Measurements from ENCODE around the gene VPS4A.
"Not testable (repeated sequence)": the region's sequence is repeated elsewhere in the genome, so short reads cannot be mapped to it uniquely, and the experiment has no call there.

VPS4A gene

GRCh38 chr16:69328854-69329316 is 17.7 kb downstream of the VPS4A start:
- no peak for DNase-seq

- no peak for DNase-seq
Measured at GRCh38 chr16:69329369-69330285, 18.5 kb downstream of the VPS4A start.

GRCh38 chr16:69330286-69331109 is 19.3 kb downstream of the VPS4A start, which contains the start of gene PDF:
TSS of gene PDF (minus strand) at chr16:69330588. CDS start at chr16:69330570, 18 bp downstream.
- peak; percentile 90 for DNase-seq

DNA sequence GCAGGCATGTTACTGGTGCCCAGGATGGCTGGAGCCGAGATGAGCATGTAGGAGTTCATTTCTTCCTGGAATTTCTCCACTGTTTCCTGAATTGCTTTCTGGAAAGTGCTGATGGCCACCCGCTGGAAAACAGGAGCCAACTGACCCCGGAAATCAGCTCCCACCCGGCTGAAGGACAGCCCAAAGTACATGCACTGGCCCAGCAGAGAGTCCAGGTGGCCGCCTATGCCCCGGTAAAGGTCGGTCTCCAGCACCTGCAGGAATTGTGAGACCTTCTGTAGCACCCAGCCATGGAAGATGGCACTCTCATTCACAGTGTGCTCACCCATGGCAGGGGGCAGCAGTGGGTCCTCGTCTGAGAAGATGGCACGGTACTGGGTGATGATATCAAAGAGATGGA is 23.5 kb downstream of the VPS4A start:
- DNase-seq, result no peak

DNA sequence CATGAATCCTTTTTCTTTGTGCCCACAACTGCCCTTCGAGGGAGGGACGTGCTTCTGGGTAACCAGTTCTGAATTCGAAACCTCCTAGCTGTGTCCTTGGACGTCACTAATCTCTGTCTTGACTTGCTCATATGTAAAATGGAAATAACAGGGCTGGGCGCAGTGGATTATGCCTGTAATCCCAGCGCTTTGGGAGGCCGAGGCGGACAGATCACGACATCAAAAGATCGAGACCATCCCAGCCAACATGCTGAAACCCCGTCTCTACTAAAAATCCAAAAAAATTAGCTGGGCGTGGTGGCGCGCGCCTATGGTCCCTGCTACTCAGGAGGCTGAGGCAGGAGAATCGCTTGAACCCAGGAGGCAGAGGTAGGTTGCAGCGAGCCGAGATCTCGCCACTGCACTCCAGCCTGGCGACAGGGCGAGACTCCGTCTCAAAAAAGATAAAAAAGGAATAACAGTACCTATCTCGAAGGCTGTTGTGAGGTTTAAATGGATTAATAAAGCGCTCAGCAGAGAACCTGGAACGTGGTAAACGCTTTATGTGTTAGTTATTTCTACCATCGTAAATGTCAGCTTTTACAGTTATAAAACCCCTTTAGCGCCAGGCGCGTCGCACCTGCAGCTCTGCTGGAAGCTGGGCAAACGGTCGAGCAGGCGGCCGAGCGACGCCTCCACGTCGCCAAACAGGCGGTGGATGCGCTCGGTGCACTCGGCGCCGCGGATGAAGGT is 27.6 kb downstream of the VPS4A start:
- no peak for DNase-seq

DNA sequence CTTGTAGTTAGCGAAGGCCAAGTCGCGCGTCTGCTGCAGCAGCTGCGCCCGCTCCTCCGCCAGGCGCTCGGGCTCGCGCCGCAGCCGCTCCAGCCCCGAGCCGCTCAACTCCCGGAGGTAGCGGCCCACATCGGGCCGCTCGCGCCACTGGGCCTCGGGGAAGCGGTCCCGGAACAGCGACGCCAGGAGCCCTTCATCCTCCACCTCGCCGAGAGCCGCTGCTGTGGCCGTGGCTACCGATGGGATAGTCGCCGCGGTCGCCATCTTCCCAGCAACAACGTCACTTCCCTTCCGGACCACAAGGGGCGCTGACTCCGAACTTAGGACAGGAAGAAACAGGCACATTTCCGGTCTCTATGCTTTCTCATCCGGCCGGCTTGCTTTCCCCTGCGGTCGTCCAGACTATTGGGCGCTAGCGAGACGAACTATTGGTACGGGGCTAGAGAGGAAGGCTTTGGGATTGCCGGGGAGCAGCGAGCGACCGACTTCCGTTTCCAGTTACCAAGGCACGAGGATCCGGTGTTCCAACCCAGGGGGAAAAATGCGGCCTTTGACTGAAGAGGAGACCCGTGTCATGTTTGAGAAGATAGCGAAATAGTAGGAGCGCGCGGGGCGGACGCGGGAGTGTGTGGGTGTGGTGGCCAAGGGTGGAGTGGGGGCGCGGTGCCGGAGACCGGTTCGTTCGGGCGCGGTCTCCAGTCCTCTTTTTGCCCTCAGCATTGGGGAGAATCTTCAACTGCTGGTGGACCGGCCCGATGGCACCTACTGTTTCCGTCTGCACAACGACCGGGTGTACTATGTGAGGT is 28.3 kb downstream of the VPS4A start, which contains the start of the genes COG8 and NIP7:
Gene COG8, minus strand, starts transcription at position 276 of the 806 bp plus-strand sequence. Its CDS starts 12 bp downstream, at position 264.
Gene NIP7, plus strand, starts transcription at position 484 of the 806 bp plus-strand sequence. Its CDS starts 58 bp downstream, at position 542.
- DNase-seq, result peak; percentile 87

- DNase-seq, result no peak
Measured at GRCh38 chr16:69340095-69340644, 29.0 kb downstream of the VPS4A start.

DNA sequence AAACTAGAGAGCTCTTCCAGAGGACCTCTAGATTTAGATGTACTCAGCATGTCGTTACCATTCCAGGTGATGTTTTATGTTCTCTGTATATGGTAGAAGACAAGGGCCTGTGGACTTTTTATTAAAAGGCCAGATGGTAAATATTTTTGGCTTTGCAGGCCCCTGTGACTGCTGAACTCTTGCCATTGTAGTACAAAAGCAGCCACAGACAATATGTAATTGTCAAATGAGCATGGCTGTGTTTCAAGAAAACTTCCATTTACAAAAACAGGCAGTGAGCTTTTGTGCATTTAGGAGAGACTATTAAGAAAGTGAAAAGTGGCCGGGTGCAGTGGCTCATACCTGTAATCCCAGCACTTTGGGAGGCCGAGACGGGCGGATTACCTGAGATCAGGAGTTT is 33.0 kb downstream of the VPS4A start:
- DNase-seq, result no peak

GRCh38 chr16:69345923-69346322 is 34.8 kb downstream of the VPS4A start:
- no peak for DNase-seq

DNA sequence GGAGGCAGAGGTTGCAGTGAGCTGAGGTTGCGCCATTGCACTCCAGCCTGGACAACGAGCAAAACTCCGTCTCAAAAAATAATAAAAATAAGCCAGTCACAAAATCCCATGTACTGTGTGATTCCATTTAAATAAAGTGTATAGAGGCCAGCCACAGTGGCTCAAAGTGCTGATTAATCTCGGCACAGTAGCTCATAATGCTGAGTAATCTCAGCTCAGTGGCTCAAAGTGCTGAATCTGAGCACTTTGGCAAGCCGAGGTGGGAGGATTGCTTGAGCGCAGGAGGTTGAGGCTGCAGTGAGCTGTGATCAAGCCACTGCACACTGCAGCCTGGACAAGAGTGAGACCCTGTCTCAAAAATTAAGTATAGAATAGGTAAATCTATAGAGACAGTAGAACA is 35.5 kb downstream of the VPS4A start:
- no peak for DNase-seq

DNA sequence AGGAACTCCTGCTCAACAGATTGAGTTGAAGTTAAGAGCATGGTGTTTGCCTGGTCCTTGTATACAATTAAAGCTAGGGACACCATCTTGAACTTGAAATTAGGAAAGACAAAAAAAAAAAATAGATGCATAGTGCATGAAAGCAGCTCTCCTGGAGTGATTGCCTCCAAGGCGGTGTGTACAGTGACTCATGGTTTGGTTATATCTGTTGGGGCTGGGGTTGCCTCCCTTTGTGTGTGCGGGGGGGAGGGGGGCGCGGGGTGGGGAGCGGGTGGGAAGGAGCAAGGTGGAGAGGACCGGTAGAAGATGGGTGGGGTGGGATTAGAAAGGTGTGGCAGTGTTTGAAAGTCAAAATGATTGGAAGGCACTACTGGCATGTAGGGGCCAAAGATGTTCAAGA is 37.1 kb downstream of the VPS4A start:
- no peak for DNase-seq

DNA sequence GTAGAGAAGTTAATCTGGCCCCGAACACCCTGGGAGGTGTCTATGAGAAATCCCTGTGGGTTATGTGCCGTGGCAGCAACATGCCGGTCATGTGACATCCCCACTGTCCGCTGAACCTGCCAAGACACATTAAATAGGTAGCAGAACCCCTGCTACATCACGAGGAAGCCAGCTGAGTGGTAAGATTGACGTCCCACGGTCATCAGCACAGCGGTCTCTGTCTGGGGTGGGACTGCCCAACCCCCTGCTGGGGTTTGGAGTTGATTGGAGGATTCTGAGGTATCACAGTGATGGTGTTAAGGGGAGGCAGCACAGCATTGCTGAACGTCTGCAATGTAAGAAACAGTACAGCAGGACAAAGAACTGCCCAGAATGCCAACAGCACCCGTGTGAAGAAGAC is 38.4 kb downstream of the VPS4A start:
- DNase-seq, result no peak

- no peak for DNase-seq
Measured at GRCh38 chr16:69350536-69351133, 39.5 kb downstream of the VPS4A start.

GRCh38 chr16:69351309-69352027 is 40.3 kb downstream of the VPS4A start, which contains the start of gene TMED6:
TSS of gene TMED6 (minus strand) at chr16:69351786. CDS start at chr16:69351753, 33 bp downstream.
- no peak for DNase-seq

DNA sequence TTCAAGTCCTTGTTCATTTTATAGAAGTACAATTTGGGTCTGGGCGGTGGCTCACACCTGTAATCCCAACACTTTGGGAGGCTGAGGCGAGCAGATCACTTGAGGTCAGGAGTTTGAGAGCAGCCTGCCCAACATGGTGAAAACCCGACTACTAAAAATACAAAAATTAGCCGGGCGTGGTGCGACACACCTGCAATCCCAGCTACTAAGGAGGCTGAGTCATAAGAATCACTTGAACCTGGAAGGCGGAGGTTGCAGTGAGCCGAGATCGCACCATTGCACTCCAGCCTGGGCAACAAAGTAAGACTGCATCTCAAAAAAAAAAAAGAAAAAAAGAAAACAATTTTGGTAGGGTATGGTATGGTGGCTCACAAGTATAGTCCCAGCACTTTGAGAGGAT is 48.9 kb downstream of the VPS4A start:
- DNase-seq, result not testable (repeated sequence)

GRCh38 chr16:69363281-69363717 is 52.1 kb downstream of the VPS4A start:
- DNase-seq, result no peak

DNA sequence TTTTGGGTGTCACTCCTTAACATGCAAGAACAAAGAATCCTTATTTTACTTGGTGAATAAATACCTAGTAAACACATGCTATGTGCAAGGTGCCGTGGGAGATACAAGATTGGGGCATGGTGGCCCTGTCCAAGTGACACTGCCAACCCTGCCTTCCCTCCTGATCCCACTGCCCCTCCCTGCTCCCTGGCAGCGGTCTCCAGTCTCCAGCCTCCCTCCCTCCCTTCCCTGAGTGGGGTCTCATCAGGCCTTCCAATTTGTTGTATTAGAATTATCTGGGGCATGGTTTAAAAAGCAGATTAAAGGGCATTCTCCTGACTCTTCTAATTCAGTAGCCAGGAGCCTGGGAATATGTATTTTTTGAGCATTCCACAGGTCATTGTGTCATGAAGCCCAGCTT is 52.9 kb downstream of the VPS4A start:
- no peak for DNase-seq

DNA sequence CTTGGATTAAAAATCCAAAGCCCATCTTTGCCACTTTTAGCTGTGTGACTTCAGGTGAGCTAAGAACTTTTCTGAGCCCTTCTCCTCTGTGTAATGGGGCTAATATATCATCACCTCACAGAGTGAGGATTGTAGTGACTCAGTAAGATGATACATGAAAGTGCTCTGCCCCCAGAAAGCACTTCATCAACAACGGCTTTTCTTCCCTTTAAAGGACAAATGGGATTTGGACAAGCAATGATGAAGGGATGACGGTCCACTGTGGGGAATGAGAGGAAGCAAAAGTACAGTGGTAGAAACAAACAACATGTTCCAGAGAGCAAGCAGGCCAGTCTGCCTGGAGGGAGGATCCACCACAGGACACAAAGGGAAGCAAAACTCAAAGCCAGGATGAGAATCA is 54.8 kb downstream of the VPS4A start:
- no peak for DNase-seq

- DNase-seq, result no peak
Measured at GRCh38 chr16:69366431-69366830, 55.3 kb downstream of the VPS4A start.

DNA sequence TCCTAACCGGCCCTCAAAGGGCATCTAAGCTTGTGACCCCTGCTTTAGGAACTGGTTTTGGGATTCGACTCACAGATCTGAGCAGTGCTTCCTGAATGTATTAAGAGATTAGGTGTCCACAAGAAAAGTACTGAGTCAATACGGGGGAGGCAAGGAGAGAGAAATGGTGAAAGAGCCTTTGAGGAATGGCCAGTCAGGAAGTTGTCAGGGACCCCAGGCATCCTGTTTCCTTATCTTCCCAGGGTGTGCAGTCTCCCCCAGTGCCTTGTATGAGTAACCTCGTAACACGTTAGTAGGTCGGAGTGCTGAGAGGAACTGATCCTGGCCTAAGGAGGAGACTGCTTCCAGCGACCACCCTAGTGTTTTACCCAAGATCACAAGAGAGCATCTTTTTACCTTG is 56.8 kb downstream of the VPS4A start:
- no peak for DNase-seq

All from NCI-H510A (cell line).